ENCODE data around the gene SPATA1. TPM values are rescaled to one million over a fixed set of nuclear protein-coding genes. Genes with fewer than 3 reads are reported as not detected.

The SPATA1 gene, protein sequence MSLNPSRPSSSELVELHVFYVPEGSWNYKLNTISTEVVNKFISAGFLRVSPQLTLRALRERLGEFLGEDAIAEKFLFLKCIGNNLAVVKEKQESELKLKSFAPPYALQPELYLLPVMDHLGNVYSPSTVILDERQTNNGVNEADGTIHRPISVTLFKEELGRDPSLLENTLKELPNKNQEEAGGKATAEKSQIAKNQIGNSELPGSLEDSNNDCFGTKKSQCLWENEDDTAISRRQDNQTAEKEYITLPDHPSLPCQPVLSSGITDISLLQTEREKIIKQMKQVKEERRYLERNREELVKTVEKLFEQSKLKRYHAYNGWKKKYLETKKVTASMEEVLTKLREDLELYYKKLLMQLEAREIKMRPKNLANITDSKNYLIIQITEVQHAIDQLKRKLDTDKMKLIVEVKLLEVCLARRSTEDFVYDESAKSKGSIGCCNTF
- 0.47 to 1.3 TPM (median 0.72 TPM) in 5 replicates for total RNA-seq (2022; extraction: Qiagen RNA extraction; ENCODE audit: low read depth)

DNA sequence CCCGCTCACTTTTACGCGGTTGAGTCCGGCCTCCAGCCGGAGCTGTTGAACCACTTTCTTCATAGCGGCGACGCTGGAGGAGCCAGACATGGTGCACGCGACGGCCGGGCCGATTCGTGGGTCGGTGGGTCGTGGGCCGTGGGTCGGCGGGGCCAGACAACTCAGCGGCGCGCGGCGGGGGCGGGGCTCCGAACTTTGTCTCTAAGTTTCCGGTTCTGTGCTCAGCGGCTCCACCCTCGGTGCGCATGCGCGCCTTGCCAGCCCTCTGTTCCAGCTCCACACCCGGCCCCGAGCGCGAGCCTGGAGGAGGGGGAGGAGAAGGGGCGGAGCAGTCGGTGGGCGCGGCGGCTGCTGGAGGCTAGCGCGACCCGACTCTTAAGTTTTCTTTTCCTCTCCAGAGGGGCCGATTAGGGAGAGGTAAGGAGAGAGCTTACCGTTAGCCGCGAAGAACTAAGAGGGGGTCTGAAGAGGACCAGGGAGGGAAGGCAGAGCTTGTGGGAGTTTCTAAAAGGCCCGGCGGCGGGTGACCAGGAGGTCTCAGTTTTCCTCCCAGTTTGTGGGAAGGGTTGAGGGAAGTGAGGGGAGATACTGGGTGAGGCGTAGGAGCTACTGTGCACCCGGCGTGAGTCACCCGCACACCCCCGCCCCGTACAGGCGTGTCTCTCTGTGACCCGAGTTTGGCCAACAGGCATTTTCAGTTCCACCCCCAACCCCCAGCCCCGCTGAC lies at the start of gene SPATA1, which contains the start of gene GNG5:
Gene SPATA1, plus strand, starts transcription at position 385 of the 727 bp plus-strand sequence. CDS start 9,974 bp downstream, outside the sequence.
Gene GNG5, minus strand, starts transcription at position 580 of the 727 bp plus-strand sequence. Its CDS starts 490 bp downstream, at position 90.

DNA sequence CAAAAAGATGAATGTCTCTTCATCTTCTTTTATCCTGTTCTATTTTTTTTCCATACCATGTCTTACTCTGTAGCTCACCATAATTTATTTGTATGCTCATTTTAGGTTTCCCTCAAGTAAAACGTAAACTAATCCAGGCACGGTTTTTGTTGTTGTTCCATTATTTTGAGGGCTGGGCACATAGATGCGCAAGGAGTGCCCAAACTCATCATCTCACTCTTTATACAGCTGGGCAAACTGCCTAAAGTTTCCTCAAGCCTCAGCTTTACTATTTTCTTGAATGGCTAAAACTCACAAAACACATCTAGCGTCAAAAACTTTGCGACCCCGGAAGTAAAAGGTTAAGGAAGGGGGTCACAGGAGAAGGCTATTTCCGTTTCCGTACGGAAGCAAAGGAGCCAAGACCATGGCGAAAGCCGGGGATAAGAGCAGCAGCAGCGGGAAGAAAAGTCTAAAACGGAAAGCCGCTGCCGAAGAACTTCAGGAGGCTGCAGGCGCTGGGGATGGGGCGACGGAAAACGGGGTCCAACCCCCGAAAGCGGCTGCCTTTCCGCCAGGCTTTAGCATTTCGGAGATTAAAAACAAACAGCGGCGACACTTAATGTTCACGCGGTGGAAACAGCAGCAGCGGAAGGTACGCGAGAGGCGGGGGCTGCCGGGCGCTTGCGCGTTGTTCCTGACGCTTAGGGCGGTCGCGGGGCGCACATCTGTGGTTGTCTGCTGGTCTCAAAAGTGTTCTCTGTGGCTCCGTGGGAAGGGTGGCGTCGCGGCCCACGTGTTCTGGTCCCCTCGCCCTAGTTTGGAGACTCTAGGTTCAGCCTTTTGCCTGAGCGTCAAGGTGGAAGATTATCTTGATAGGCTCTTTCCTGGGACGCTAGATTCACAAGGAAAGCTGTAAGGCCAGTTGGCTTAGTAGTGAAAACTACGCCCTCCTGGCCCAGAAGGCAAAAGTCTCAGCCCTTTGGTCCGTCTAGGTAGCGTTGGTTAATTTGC lies 27.0 kb upstream of the SPATA1 start, which contains the start of gene RPF1:
Gene RPF1, plus strand, starts transcription at position 391 of the 993 bp plus-strand sequence. Its CDS starts 16 bp downstream, at position 407.

DNA sequence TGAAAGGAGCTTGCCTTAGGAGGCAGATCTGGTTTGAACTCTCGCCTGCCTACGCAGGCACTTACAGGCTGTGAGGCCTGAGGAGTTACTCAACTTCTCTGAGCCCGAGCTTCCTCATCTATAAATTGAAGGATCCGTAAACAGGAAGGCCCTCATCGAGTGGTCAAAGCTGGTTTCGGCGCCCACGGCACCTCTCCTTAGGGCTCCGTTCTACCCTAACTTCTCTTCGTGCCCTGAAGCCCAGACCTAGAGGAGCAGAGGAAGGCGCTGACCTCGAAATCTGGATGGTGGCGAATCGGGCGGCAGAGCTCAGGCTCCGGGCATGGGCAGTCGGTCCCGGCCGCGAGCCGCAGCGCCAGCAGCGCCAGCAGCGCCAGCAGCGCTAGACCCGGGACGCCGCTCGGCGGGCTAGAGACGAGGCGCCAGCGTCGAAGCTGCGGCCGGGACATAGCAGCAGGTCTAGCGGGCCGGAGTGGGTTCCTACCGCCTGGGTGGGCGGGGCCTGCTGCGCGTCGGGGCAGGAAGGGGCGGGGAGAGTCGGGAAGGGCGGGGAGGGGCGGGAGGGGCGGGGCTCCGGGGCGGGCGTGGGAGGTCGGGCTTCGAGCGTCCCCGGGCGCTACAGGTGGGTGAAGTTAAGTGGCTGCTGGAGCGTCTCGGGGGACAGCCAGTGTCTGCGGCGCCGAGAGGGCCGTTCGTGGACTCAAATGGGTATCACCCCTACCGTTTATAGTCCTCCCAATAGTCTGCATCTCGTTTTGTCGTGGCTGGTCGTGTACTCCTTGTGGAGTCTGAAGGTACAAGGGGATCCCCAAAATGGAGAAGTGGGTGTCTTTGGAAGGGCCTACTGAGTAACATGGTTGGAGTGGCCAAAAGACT lies 68.0 kb downstream of the SPATA1 start, which contains the start of gene CTBS:
Gene CTBS, minus strand, starts transcription at position 474 of the 876 bp plus-strand sequence. Its CDS starts 25 bp downstream, at position 449.

Other genes with a start within 250 kb of the SPATA1 start
- 0.18 to 0.61 TPM (median 0.37 TPM) in 5 replicates for gene SAMD13, start 204.7 kb upstream of the SPATA1 start, total RNA-seq (2022; extraction: Qiagen RNA extraction; ENCODE audit: low read depth)
- gene DNASE2B, start 107.9 kb upstream of the SPATA1 start, total RNA-seq (2022; extraction: Qiagen RNA extraction; ENCODE audit: low read depth) = not detected in 5 replicates
- 28.8 to 32.1 TPM (median 31.5 TPM) in 5 replicates for gene RPF1, start 27.1 kb upstream of the SPATA1 start, total RNA-seq (2022; extraction: Qiagen RNA extraction; ENCODE audit: low read depth)
- gene GNG5, start 195 bp downstream of the SPATA1 start, total RNA-seq (2022; extraction: Qiagen RNA extraction; ENCODE audit: low read depth) = 173 to 199 TPM (median 177 TPM) in 5 replicates
- 5.1 to 6.3 TPM (median 5.8 TPM) in 5 replicates for gene CTBS, start 68.1 kb downstream of the SPATA1 start, total RNA-seq (2022; extraction: Qiagen RNA extraction; ENCODE audit: low read depth)
- gene SSX2IP, start 184.1 kb downstream of the SPATA1 start, total RNA-seq (2022; extraction: Qiagen RNA extraction; ENCODE audit: low read depth) = 11.1 to 14.5 TPM (median 12.6 TPM) in 5 replicates